HCT116 (cell line): Measurements from ENCODE around the gene ZNFX1. TPM values are rescaled to one million over a fixed set of nuclear protein-coding genes. Genes with fewer than 3 reads are reported as not detected.

Experiments used
- ATAC-seq: fragments of 200-7000 bp; cut with Tn5 transposase; 2 replicates; pipeline ENCODE4 v1.9.1; 2020; ENCODE audit warnings: mild to moderate bottlenecking, moderate library complexity
- BruUV-seq: library from RNA; stranded (reverse); fragments of 400-500 nt; replicated peaks from 2 replicates; lab custom pipeline; 2021; lab: Mats Ljungman, UMichigan
- CTCF ChIA-PET: fragments of 300-600 bp; sonication (Branson Sonifier 250); formaldehyde crosslinking; loops from one replicate; lab custom pipeline; 2021; ENCODE audit warnings: antibody characterized with exemption; lab: Charles Lee
- POLR2A ChIA-PET: fragments of 300-600, 350-600 bp; sonication (Branson Sonifier 250); formaldehyde crosslinking; loops from one replicate; lab custom pipeline; 2021; ENCODE audit warnings: antibody characterized with exemption; lab: Charles Lee
- RAD21 ChIA-PET, 2 experiments: fragments of 300-600 bp; sonication (Branson Sonifier 250); formaldehyde crosslinking; loops; one replicate each; lab custom pipeline; 2023; ENCODE audit warnings: low total read pairs in 2 of 2; ENCODE audit not compliant: uncharacterized antibody in 2 of 2, unreplicated experiment in 2 of 2, low non-redundant PET in 1 of 2; lab: Charles Lee
- DNase-seq: peaks from one replicate; pipeline ENCODE4 v3.0.0-alpha.2; 2010; ENCODE audit warnings: low read depth, low spot score
- H2AFZ ChIP-seq: fragments of 200-600 bp; shearing (Covaris generic), sonication (generic); 2 replicates; pipeline ENCODE4 v1.6.1; 2017; ENCODE audit warnings: low read depth, mixed run types, mixed read lengths, antibody characterized with exemption, low read length; ENCODE audit not compliant: poor library complexity, severe bottlenecking
- H3K27ac ChIP-seq: 2 replicates; pipeline ENCODE4 v1.5.1; 2012; ENCODE audit warnings: low read depth, low read length
- H3K27me3 ChIP-seq: fragments of 200-600 bp; sonication (generic); 2 replicates; pipeline ENCODE4 v1.6.1; 2016; ENCODE audit warnings: mixed run types, low read length, mixed read lengths; ENCODE audit not compliant: insufficient read depth
- H3K36me3 ChIP-seq, 2 experiments: fragments of 200-500 bp in 1 of 2; fragments of 200-600 bp in 1 of 2; sonication (Bioruptor generic) in 1 of 2; sonication (generic) in 1 of 2; 2 replicates each; pipeline versions ENCODE4 v1.5.1 to v1.6.1; 2014 to 2016; ENCODE audit warnings: low read length in 2 of 2, inconsistent platforms in 1 of 2, mixed read lengths in 1 of 2, mixed run types in 1 of 2; ENCODE audit not compliant: insufficient read depth in 2 of 2, control insufficient read depth in 1 of 2
- H3K4me1 ChIP-seq, 2 experiments: fragments of 200-600 bp in 1 of 2; sonication (generic) in 1 of 2; 2 replicates each; pipeline versions ENCODE4 v1.5.1 to v1.6.1; 2012 to 2017; ENCODE audit warnings: low read length in 2 of 2, inconsistent platforms in 1 of 2, mild to moderate bottlenecking in 1 of 2, mixed read lengths in 1 of 2, mixed run types in 1 of 2, moderate library complexity in 1 of 2; ENCODE audit not compliant: insufficient read depth in 2 of 2, control insufficient read depth in 1 of 2
- H3K4me2 ChIP-seq: fragments of 200-600 bp; sonication (generic); 2 replicates; pipeline ENCODE4 v1.6.1; 2017; ENCODE audit warnings: mixed run types, low read length, mixed read lengths
- H3K4me3 ChIP-seq, 2 experiments: fragments of 200-600 bp in 1 of 2; sonication (generic) in 1 of 2; replicated peaks in 1 of 2; 2 replicates each; pipeline ENCODE4 v1.5.1; 2011 to 2016; ENCODE audit warnings: low read length in 2 of 2, control low read depth in 1 of 2, low read depth in 1 of 2, mild to moderate bottlenecking in 1 of 2, mixed read lengths in 1 of 2, mixed run types in 1 of 2
- H3K79me2 ChIP-seq: fragments of 200-600 bp; sonication (generic); 2 replicates; pipeline ENCODE4 v1.6.1; 2017; ENCODE audit warnings: mild to moderate bottlenecking, mixed run types, low read length, moderate library complexity, mixed read lengths; ENCODE audit not compliant: insufficient read depth
- H3K9ac ChIP-seq: fragments of 200-600 bp; sonication (generic); 2 replicates; pipeline ENCODE4 v1.6.1; 2016; ENCODE audit warnings: low read length, mixed read lengths
- H3K9me2 ChIP-seq: fragments of 200-600 bp; sonication (generic), shearing (Covaris generic); 2 replicates; pipeline ENCODE4 v1.6.1; 2017; ENCODE audit warnings: mixed run types, mild to moderate bottlenecking, moderate library complexity; ENCODE audit not compliant: insufficient read depth
- H3K9me3 ChIP-seq, 2 experiments: fragments of 200-500 bp in 1 of 2; fragments of 200-600 bp in 1 of 2; sonication (Bioruptor generic) in 1 of 2; sonication (generic) in 1 of 2; 2 replicates each; pipeline ENCODE4 v1.6.1; 2014 to 2017; ENCODE audit warnings: low read length in 2 of 2, mixed read lengths in 2 of 2, inconsistent platforms in 1 of 2, low read depth in 1 of 2, mild to moderate bottlenecking in 1 of 2, mixed run types in 1 of 2, moderate library complexity in 1 of 2; ENCODE audit not compliant: control insufficient read depth in 1 of 2, insufficient read depth in 1 of 2
- H4K20me1 ChIP-seq: fragments of 200-600 bp; sonication (generic), shearing (Covaris generic); 2 replicates; pipeline ENCODE4 v1.6.1; 2017; ENCODE audit warnings: mixed run types, mild to moderate bottlenecking, moderate library complexity; ENCODE audit not compliant: insufficient read depth
- CBX3 ChIP-seq: IDR thresholded peaks from 2 replicates; pipeline ENCODE4 v1.6.1; 2012; ENCODE audit warnings: low read depth
- CTCF ChIP-seq, 3 experiments: fragments of 200-600 bp in 1 of 3; sonication (generic) in 1 of 3; IDR thresholded peaks in 2 of 3; conservative IDR thresholded peaks in 1 of 3; 2 replicates each; pipeline ENCODE4 v1.5.1; 2012 to 2017; ENCODE audit warnings: low read depth in 2 of 3, low read length in 2 of 3, antibody characterized with exemption in 1 of 3, borderline replicate concordance in 1 of 3, control low read depth in 1 of 3, mild to moderate bottlenecking in 1 of 3, mixed read lengths in 1 of 3, mixed run types in 1 of 3, moderate library complexity in 1 of 3; ENCODE audit not compliant: insufficient read depth in 1 of 3
- EGR1 ChIP-seq: IDR thresholded peaks from 2 replicates; pipeline ENCODE4 v1.6.1; 2012; ENCODE audit warnings: low read depth
- EZH2 ChIP-seq: fragments of 200-600 bp; sonication (generic); IDR thresholded peaks from 2 replicates; pipeline ENCODE4 v1.6.1; 2017; ENCODE audit warnings: antibody characterized with exemption, mixed run types
- MAX ChIP-seq: IDR thresholded peaks from 2 replicates; pipeline ENCODE4 v1.6.1; 2012
- SIN3A ChIP-seq: IDR thresholded peaks from 2 replicates; pipeline ENCODE4 v1.6.1; 2012; ENCODE audit warnings: low read depth
- TCF7L2 ChIP-seq: IDR thresholded peaks from 2 replicates; pipeline ENCODE4 v1.7.0; 2011; ENCODE audit warnings: borderline replicate concordance, inconsistent platforms; ENCODE audit not compliant: insufficient read depth, insufficient read length; ENCODE audit errors: extremely low read depth
- YY1 ChIP-seq: IDR thresholded peaks from 2 replicates; pipeline ENCODE4 v1.6.1; 2011; ENCODE audit warnings: low read length, low read depth, moderate library complexity, mild to moderate bottlenecking; ENCODE audit not compliant: insufficient replicate concordance; ENCODE audit errors: extremely low read depth
- ZFX ChIP-seq: fragments of 450-650 bp; IDR thresholded peaks from 2 replicates; pipeline ENCODE4 v1.6.1; 2017
- ZNF274 ChIP-seq: fragments of 200-500 bp; sonication (Bioruptor generic); IDR thresholded peaks from 2 replicates; pipeline ENCODE4 v1.6.1; 2014; ENCODE audit warnings: mild to moderate bottlenecking, low read depth, low read length, inconsistent platforms
- intact Hi-C: fragments of 100-400 bp; cut with micrococcal nuclease; formaldehyde crosslinking; loops from 2 replicates; pipeline ENCODE4 v1.10.0; 2022
- total RNA-seq: library from RNA; stranded (reverse); gene quantifications from one replicate; pipeline ENCODE4 v1.2.1, GENCODE V29; 2021; ENCODE audit not compliant: unreplicated experiment

The ZNFX1 gene
- total RNA-seq, 1 experiment from 2014 or later, result 24.1 TPM

DNA sequence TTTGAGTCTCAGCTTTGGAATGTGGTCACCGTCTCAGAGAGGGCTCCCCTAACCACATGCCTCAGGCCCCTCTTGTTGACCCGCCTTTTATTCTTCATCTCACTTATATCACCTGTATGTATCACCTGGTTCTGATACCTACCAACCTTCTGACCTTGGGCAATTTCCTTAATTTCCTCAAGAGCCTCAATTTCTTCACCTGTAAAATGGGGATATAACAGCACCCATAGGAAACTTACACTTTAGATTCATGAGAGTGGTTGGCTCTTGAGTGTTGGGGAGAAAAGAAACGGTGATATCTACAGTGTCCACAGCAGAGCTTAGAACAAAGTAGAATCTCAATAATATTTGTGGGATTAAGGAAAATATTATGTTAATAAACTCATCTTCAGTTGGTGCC is 62.6 kb downstream of the ZNFX1 start:
- peaks cover 3 to 8% of the 10 kb centered on the region in 2 experiments; a peak in 2 of 4 replicates for H3K9me3 ChIP-seq
- H3K79me2 ChIP-seq, result peaks cover 10% of the 10 kb centered on the region
- peaks cover 14 to 18% of the 10 kb centered on the region in 2 experiments for H3K4me1 ChIP-seq
- H2AFZ ChIP-seq, result no peak overlapping the region
- H3K4me2 ChIP-seq, result no peak overlapping the region
- intact Hi-C loops, result loop anchor here (5.0 kb wide), 1 partner anchor 578 kb away; no protein-coding TSS in a partner anchor
- H3K9ac ChIP-seq, result no peak overlapping the region
- H3K4me3 ChIP-seq, result no peak overlapping the region
- DNase-seq, result no peak
- no peaks in the 10 kb centered on the region for H3K9me2 ChIP-seq
- H3K27me3 ChIP-seq, result no peaks in the 10 kb centered on the region
- no TSS peak for BruUV-seq
- TF ChIP-seq ZNF274, result no peak
- no peak for TF ChIP-seq EGR1
- TF ChIP-seq ZFX, result no peak
- TF ChIP-seq EZH2, result no peak
- no peak for TF ChIP-seq CBX3
- no peak for TF ChIP-seq MAX
- no peak for TF ChIP-seq YY1
- TF ChIP-seq CTCF (IDR thresholded peaks at IDR 0.05 in 2 of 3, conservative IDR thresholded peaks at IDR 0.05 in 1 of 3; ENCODE audit: borderline replicate concordance in 1 of 3, insufficient read depth in 1 of 3, low read depth in 2 of 3, low read length in 2 of 3), result no peak
- TF ChIP-seq TCF7L2, result no peak
- no peak for TF ChIP-seq SIN3A
- TF ChIP-seq, all 23 proteins: peak for 0
- H4K20me1 ChIP-seq, result no peaks in the 10 kb centered on the region; the same call in 1 of the 2 replicates
- CTCF ChIA-PET, result interaction anchor here (1.9 kb wide), 1 partner anchor 82 kb away, joined by 6 read pairs; no protein-coding TSS in a partner anchor
- RAD21 ChIA-PET, result no interaction called here
- no peaks in the 10 kb centered on the region for H3K36me3 ChIP-seq
- no peak overlapping the region for H3K27ac ChIP-seq
- POLR2A ChIA-PET, result interaction anchor here (1.7 kb wide), 1 partner anchor 82 kb away, joined by 4 read pairs; no protein-coding TSS in a partner anchor
- ATAC-seq, result no peak
